ENCODE data around the gene EPB41. TPM values are rescaled to one million over a fixed set of nuclear protein-coding genes. Genes with fewer than 3 reads are reported as not detected.

EPB41 gene
- 17.8 TPM for polyA plus RNA-seq (2012; ENCODE audit: insufficient read length, low read depth)

DNA sequence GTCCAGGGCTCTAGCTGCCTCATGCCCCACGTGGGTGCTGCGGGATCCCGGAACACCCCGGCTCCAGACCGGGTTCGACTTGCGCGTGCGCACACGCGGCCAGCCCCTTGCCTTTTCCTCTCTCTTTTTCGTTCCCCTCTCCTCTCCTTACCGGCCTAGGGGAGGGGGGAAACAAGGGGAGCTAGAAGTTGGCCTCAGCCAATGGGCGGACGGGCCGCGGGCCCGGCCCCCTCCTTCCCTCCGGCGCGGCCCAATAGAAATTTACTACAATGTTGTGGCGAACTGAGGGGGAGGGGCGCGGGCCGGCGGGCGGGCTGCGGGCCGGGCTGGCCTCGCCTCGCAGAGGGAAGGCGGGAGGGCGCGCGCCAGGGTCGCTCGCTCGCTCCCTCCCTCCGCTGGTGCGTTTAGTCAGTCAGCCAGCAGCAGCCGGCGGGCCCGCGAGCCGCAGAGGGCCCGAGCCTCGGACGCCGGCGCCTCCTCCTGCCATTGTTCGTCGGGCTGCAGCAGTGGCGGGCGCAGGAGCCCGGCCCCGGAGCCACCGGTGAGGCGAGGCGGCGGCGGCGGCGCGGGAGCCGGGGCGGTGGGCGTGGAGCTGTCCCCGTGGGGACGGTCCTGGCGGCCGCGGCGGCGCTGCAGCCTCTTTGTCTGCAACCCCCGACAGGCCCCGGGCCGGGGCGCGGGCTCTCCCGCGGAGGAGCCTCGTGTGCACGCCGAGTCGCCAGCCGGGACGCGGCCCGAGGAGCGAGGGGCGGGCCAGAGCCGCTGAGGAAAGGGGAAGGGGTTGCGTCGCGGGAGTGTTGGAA is at the start of gene EPB41:
Gene EPB41, plus strand, starts transcription at position 342 of the 803 bp plus-strand sequence. CDS start 72,869 bp downstream, outside the sequence.
- TF ChIP-seq POLR2AphosphoS5 (IDR thresholded peaks at IDR 0.05; ENCODE audit: low read depth, low read length) (peak; percentile 61; the same call in 1 of the 2 replicates), FOXP2 (optimal IDR thresholded peaks at IDR 0.05; ENCODE audit: borderline replicate concordance, extremely low read depth, extremely low read length, insufficient read depth) (peak; percentile 63), SIN3A (IDR thresholded peaks at IDR 0.05; ENCODE audit: borderline replicate concordance, insufficient read depth, low read length) (0 out of 2 replicates have a peak, but pooled peaks have one; percentile 11), TAF1 (IDR thresholded peaks at IDR 0.05; ENCODE audit: borderline replicate concordance, insufficient read depth, low read length) (no peak)
- TF ChIP-seq, protein P1, sequence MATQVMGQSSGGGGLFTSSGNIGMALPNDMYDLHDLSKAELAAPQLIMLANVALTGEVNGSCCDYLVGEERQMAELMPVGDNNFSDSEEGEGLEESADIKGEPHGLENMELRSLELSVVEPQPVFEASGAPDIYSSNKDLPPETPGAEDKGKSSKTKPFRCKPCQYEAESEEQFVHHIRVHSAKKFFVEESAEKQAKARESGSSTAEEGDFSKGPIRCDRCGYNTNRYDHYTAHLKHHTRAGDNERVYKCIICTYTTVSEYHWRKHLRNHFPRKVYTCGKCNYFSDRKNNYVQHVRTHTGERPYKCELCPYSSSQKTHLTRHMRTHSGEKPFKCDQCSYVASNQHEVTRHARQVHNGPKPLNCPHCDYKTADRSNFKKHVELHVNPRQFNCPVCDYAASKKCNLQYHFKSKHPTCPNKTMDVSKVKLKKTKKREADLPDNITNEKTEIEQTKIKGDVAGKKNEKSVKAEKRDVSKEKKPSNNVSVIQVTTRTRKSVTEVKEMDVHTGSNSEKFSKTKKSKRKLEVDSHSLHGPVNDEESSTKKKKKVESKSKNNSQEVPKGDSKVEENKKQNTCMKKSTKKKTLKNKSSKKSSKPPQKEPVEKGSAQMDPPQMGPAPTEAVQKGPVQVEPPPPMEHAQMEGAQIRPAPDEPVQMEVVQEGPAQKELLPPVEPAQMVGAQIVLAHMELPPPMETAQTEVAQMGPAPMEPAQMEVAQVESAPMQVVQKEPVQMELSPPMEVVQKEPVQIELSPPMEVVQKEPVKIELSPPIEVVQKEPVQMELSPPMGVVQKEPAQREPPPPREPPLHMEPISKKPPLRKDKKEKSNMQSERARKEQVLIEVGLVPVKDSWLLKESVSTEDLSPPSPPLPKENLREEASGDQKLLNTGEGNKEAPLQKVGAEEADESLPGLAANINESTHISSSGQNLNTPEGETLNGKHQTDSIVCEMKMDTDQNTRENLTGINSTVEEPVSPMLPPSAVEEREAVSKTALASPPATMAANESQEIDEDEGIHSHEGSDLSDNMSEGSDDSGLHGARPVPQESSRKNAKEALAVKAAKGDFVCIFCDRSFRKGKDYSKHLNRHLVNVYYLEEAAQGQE (IDR thresholded peaks at IDR 0.05; ENCODE audit: insufficient read depth in 1 of 2, low read depth in 2 of 2, low read length in 2 of 2) = no peak

- TF ChIP-seq, protein P1 (IDR thresholded peaks at IDR 0.05; ENCODE audit: insufficient read depth in 1 of 2, low read depth in 2 of 2, low read length in 2 of 2) = no peak
- TF ChIP-seq SIN3A (IDR thresholded peaks at IDR 0.05; ENCODE audit: borderline replicate concordance, insufficient read depth, low read length) (no peak), FOXP2 (optimal IDR thresholded peaks at IDR 0.05; ENCODE audit: borderline replicate concordance, extremely low read depth, extremely low read length, insufficient read depth) (no peak), TAF1 (IDR thresholded peaks at IDR 0.05; ENCODE audit: borderline replicate concordance, insufficient read depth, low read length) (no peak), POLR2AphosphoS5 (IDR thresholded peaks at IDR 0.05; ENCODE audit: low read depth, low read length) (no peak)
Measured at GRCh38 chr1:28864695-28865094, 49.7 kb upstream of the EPB41 start.

GRCh38 chr1:28865997-28866650 is 48.2 kb upstream of the EPB41 start:
- TF ChIP-seq FOXP2 (optimal IDR thresholded peaks at IDR 0.05; ENCODE audit: borderline replicate concordance, extremely low read depth, extremely low read length, insufficient read depth) (no peak), TAF1 (IDR thresholded peaks at IDR 0.05; ENCODE audit: borderline replicate concordance, insufficient read depth, low read length) (no peak), POLR2AphosphoS5 (IDR thresholded peaks at IDR 0.05; ENCODE audit: low read depth, low read length) (no peak)
- TF ChIP-seq, protein P1 (IDR thresholded peaks at IDR 0.05; ENCODE audit: insufficient read depth in 1 of 2, low read depth in 2 of 2, low read length in 2 of 2) = no peak

GRCh38 chr1:28867850-28868249 is 46.5 kb upstream of the EPB41 start:
- TF ChIP-seq POLR2AphosphoS5 (IDR thresholded peaks at IDR 0.05; ENCODE audit: low read depth, low read length) = no peak
- no peak for TF ChIP-seq FOXP2 (optimal IDR thresholded peaks at IDR 0.05; ENCODE audit: borderline replicate concordance, extremely low read depth, extremely low read length, insufficient read depth)
- TF ChIP-seq, protein P1 (IDR thresholded peaks at IDR 0.05; ENCODE audit: insufficient read depth in 1 of 2, low read depth in 2 of 2, low read length in 2 of 2) = no peak
- TF ChIP-seq SIN3A (IDR thresholded peaks at IDR 0.05; ENCODE audit: borderline replicate concordance, insufficient read depth, low read length) = no peak
- no peak for TF ChIP-seq TAF1 (IDR thresholded peaks at IDR 0.05; ENCODE audit: borderline replicate concordance, insufficient read depth, low read length)
